Lower leg skin (tissue), 3 donors: ENCODE data around the gene CCR9.

Experiments
- POLR2A ChIP-seq, 2 donors: fragments of 450-650 bp; IDR thresholded peaks; one replicate each; pipeline ENCODE4 v1.6.1; 2016 to 2017; ENCODE audit warnings: antibody characterized with exemption in 2 of 2, mild to moderate bottlenecking in 1 of 2, moderate library complexity in 1 of 2
- TF ChIP-seq, protein P1 (sequence below), 3 donors: fragments of 450-650 bp; IDR thresholded peaks; one replicate each; pipeline ENCODE4 v1.5.1; 2016; ENCODE audit warnings: antibody characterized with exemption in 3 of 3, mild to moderate bottlenecking in 3 of 3, moderate library complexity in 2 of 3

DNA sequence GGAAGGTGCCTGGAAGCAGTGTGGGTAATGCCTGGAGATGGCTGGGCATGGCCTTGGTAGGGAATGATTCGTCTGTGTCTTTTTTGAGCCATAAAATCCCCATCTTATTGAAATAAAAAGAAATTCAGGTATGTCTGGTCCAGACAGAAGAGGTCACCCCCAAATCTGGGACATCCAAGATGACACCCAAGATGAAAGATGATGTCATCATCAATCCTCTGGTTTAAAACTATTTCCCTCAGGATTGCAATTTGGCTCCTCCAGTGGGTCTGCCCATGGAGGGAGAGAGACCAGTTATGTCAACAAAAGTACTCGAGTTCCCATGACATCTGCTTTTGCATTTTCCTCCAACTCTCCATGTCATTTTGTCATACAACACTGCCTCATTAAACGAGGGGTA lies 16.7 kb upstream of the CCR9 start:
- TF ChIP-seq, protein P1, sequence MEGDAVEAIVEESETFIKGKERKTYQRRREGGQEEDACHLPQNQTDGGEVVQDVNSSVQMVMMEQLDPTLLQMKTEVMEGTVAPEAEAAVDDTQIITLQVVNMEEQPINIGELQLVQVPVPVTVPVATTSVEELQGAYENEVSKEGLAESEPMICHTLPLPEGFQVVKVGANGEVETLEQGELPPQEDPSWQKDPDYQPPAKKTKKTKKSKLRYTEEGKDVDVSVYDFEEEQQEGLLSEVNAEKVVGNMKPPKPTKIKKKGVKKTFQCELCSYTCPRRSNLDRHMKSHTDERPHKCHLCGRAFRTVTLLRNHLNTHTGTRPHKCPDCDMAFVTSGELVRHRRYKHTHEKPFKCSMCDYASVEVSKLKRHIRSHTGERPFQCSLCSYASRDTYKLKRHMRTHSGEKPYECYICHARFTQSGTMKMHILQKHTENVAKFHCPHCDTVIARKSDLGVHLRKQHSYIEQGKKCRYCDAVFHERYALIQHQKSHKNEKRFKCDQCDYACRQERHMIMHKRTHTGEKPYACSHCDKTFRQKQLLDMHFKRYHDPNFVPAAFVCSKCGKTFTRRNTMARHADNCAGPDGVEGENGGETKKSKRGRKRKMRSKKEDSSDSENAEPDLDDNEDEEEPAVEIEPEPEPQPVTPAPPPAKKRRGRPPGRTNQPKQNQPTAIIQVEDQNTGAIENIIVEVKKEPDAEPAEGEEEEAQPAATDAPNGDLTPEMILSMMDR (IDR thresholded peaks at IDR 0.05): no peak
- TF ChIP-seq POLR2A (IDR thresholded peaks at IDR 0.05): no peak
